H1 (cell line): ENCODE results near the gene ZNF20. TPM values are rescaled to one million over a fixed set of nuclear protein-coding genes. Genes with fewer than 3 reads are reported as not detected.

Source experiments
- CTCF ChIA-PET: fragments of 300-600 bp; sonication (Branson Sonifier 250); formaldehyde crosslinking; loops from one replicate; lab custom pipeline; 2021; ENCODE audit not compliant: partially characterized antibody; lab: Charles Lee
- POLR2A ChIA-PET: fragments of 300-600 bp; sonication (Branson Sonifier 250); formaldehyde crosslinking; loops from one replicate; lab custom pipeline; 2021; ENCODE audit warnings: inconsistent platforms; ENCODE audit not compliant: partially characterized antibody; lab: Charles Lee
- DNase-seq, 2 experiments: peaks; one replicate each; pipeline versions ENCODE4 v3.0.0 to v3.0.0-alpha.2; 2010 to 2022; ENCODE audit warnings: low spot score in 2 of 2, low read depth in 1 of 2, mixed read lengths in 1 of 2
- FAIRE-seq: peaks from 2 replicates; lab custom pipeline; 2011; peaks lifted over from hg19 to GRCh38; lab: Jason Lieb, UNC
- H2AFZ ChIP-seq: 2 replicates; pipeline ENCODE4 v1.8.1; 2012; ENCODE audit warnings: low read length, inconsistent platforms
- H2AK5ac ChIP-seq: 2 replicates; pipeline ENCODE4 v1.6.1; 2013; ENCODE audit warnings: low read depth, low read length
- H2BK120ac ChIP-seq: replicated peaks from 2 replicates; pipeline ENCODE3; 2013; ENCODE audit warnings: low read depth, low read length, inconsistent platforms
- H2BK12ac ChIP-seq: 2 replicates; pipeline ENCODE4 v1.6.1; 2013; ENCODE audit warnings: low read depth, low read length
- H2BK15ac ChIP-seq: 2 replicates; pipeline ENCODE4 v1.6.1; 2013; ENCODE audit warnings: low read length
- H2BK20ac ChIP-seq: 2 replicates; pipeline ENCODE4 v1.6.1; 2013; ENCODE audit warnings: low read length
- H2BK5ac ChIP-seq: 2 replicates; pipeline ENCODE4 v1.6.1; 2013; ENCODE audit warnings: low read depth, low read length
- H3K14ac ChIP-seq: 2 replicates; pipeline ENCODE4 v1.6.1; 2013; ENCODE audit warnings: inconsistent platforms; ENCODE audit not compliant: insufficient read length
- H3K18ac ChIP-seq: 2 replicates; pipeline ENCODE4 v1.6.1; 2013; ENCODE audit warnings: low read length; ENCODE audit errors: extremely low read depth
- H3K23ac ChIP-seq: 2 replicates; pipeline ENCODE4 v1.6.1; 2013; ENCODE audit warnings: inconsistent platforms; ENCODE audit not compliant: insufficient read length
- H3K23me2 ChIP-seq: 2 replicates; pipeline ENCODE4 v1.6.1; 2013; ENCODE audit warnings: low read depth, low read length
- H3K27ac ChIP-seq: 2 replicates; pipeline ENCODE4 v1.6.1; 2011; ENCODE audit warnings: low read depth, low read length, inconsistent platforms
- H3K27me3 ChIP-seq, 4 experiments: replicated peaks in 1 of 4; 1 replicate in 1 of 4; 2 replicates in 3 of 4; pipeline versions ENCODE4 v1.6.1 to v1.8.1; 2011 to 2013; ENCODE audit warnings: low read length in 3 of 4, mild to moderate bottlenecking in 3 of 4, inconsistent platforms in 2 of 4, mixed read lengths in 2 of 4, moderate library complexity in 1 of 4; ENCODE audit not compliant: control insufficient read depth in 3 of 4, insufficient read depth in 3 of 4; ENCODE audit errors: extremely low read depth in 1 of 4
- H3K36me3 ChIP-seq, 4 experiments: 2 replicates each; pipeline versions ENCODE4 v1.6.1 to v1.8.1; 2011 to 2013; ENCODE audit warnings: mild to moderate bottlenecking in 4 of 4, low read length in 3 of 4, moderate library complexity in 2 of 4, control low read depth in 1 of 4, inconsistent platforms in 1 of 4; ENCODE audit not compliant: insufficient read depth in 4 of 4, control insufficient read depth in 2 of 4
- H3K4ac ChIP-seq: replicated peaks from 2 replicates; pipeline ENCODE3; 2013; ENCODE audit warnings: low read length, low read depth, mixed read lengths, inconsistent platforms; ENCODE audit not compliant: insufficient read length
- H3K4me1 ChIP-seq, 4 experiments: replicated peaks in 1 of 4; 1 replicate in 1 of 4; 2 replicates in 3 of 4; pipeline versions ENCODE4 v1.6.1 to v1.8.1; 2011 to 2013; ENCODE audit warnings: low read length in 3 of 4, inconsistent platforms in 2 of 4, mixed read lengths in 1 of 4; ENCODE audit not compliant: insufficient read depth in 4 of 4, control insufficient read depth in 3 of 4
- H3K4me2 ChIP-seq, 2 experiments: 2 replicates each; pipeline versions ENCODE4 v1.6.1 to v1.8.1; 2011 to 2013; ENCODE audit warnings: low read depth in 2 of 2, low read length in 2 of 2, control low read depth in 1 of 2, inconsistent platforms in 1 of 2, mild to moderate bottlenecking in 1 of 2; ENCODE audit not compliant: insufficient read depth in 1 of 2
- H3K4me3 ChIP-seq, 4 experiments: fragments of 200-600, 300-600 bp in 1 of 4; sonication (generic), shearing (Covaris generic), sonication (Bioruptor Twin) in 1 of 4; 2 replicates each; pipeline versions ENCODE4 v1.5.1 to v1.8.1; 2011 to 2016; ENCODE audit warnings: low read length in 4 of 4, low read depth in 3 of 4, control low read depth in 2 of 4, inconsistent platforms in 2 of 4, mild to moderate bottlenecking in 2 of 4, mixed read lengths in 1 of 4, moderate library complexity in 1 of 4; ENCODE audit not compliant: insufficient read depth in 2 of 4; ENCODE audit errors: extremely low read depth in 1 of 4
- H3K56ac ChIP-seq: replicated peaks from 2 replicates; pipeline ENCODE3; 2013; ENCODE audit warnings: low read depth, mild to moderate bottlenecking, mixed read lengths, low read length, inconsistent platforms; ENCODE audit not compliant: insufficient read length
- H3K79me1 ChIP-seq: 2 replicates; pipeline ENCODE4 v1.6.1; 2013; ENCODE audit warnings: low read depth, low read length, control low read depth
- H3K79me2 ChIP-seq, 2 experiments: 2 replicates each; pipeline versions ENCODE4 v1.6.1 to v1.8.1; 2012 to 2013; ENCODE audit warnings: low read length in 2 of 2, mild to moderate bottlenecking in 2 of 2, inconsistent platforms in 1 of 2; ENCODE audit not compliant: insufficient read depth in 2 of 2, control insufficient read depth in 1 of 2
- H3K9ac ChIP-seq, 4 experiments: replicated peaks in 1 of 4; 1 replicate in 1 of 4; 2 replicates in 3 of 4; pipeline versions ENCODE4 v1.6.1 to v1.8.1; 2011 to 2013; ENCODE audit warnings: low read depth in 3 of 4, low read length in 3 of 4, control low read depth in 2 of 4, mild to moderate bottlenecking in 2 of 4, moderate library complexity in 2 of 4, inconsistent platforms in 1 of 4; ENCODE audit errors: extremely low read depth in 1 of 4
- H3K9me3 ChIP-seq, 2 experiments: 2 replicates each; pipeline versions ENCODE4 v1.6.1 to v1.8.1; 2012 to 2013; ENCODE audit warnings: mild to moderate bottlenecking in 2 of 2, moderate library complexity in 2 of 2, control low read depth in 1 of 2, inconsistent platforms in 1 of 2, low read depth in 1 of 2, low read length in 1 of 2, mixed read lengths in 1 of 2; ENCODE audit not compliant: insufficient read depth in 2 of 2
- H4K20me1 ChIP-seq, 2 experiments: replicated peaks in 1 of 2; 2 replicates each; pipeline versions ENCODE3 to v1.8.1; 2011 to 2013; ENCODE audit warnings: inconsistent platforms in 2 of 2, low read length in 2 of 2, mild to moderate bottlenecking in 1 of 2; ENCODE audit not compliant: insufficient read depth in 2 of 2, control insufficient read depth in 1 of 2
- H4K5ac ChIP-seq: 2 replicates; pipeline ENCODE4 v1.6.1; 2013; ENCODE audit warnings: low read length, low read depth, mixed read lengths, inconsistent platforms; ENCODE audit not compliant: insufficient read length
- H4K8ac ChIP-seq: 2 replicates; pipeline ENCODE4 v1.8.0; 2013; ENCODE audit warnings: mild to moderate bottlenecking, moderate library complexity, low read length, inconsistent platforms; ENCODE audit not compliant: insufficient read depth; ENCODE audit errors: extremely low read depth
- H4K91ac ChIP-seq: replicated peaks from 2 replicates; pipeline ENCODE3; 2013; ENCODE audit warnings: low read length, mixed read lengths, inconsistent platforms; ENCODE audit not compliant: insufficient read length
- CTBP2 ChIP-seq: IDR thresholded peaks from 2 replicates; pipeline ENCODE4 v1.7.0; 2011; ENCODE audit warnings: borderline replicate concordance, mild to moderate bottlenecking, moderate library complexity, mixed read lengths, low read length; ENCODE audit not compliant: insufficient read depth, insufficient read length
- ZNF274 ChIP-seq: IDR thresholded peaks from 2 replicates; pipeline ENCODE4 v1.7.0; 2012; ENCODE audit warnings: low read length, borderline replicate concordance; ENCODE audit errors: extremely low read depth
- WGBS, 2 experiments: shearing (Covaris generic) in 1 of 2; methylation state at CpG; one replicate each; pipeline versions ENCODE4 v1.1.6 to v1.1.7; 2013 to 2015; ENCODE audit warnings: low lambda C conversion rate in 2 of 2, mixed read lengths in 2 of 2, inconsistent platforms in 1 of 2, low coverage in 1 of 2, missing lambda C conversion rate in 1 of 2; ENCODE audit not compliant: insufficient replicate concordance in 2 of 2, insufficient coverage in 1 of 2, insufficient read length in 1 of 2; ENCODE audit errors: extremely low coverage in 1 of 2, missing lambda C conversion rate in 1 of 2; 5-methylcytosine and 5-hydroxymethylcytosine counted together
- polyA plus RNA-seq, 7 experiments: library from polyadenylated mRNA; depleted of rRNA in 3 of 7; stranded (reverse) in 5 of 7; unstranded in 2 of 7; fragments of >200 nt in 5 of 7; fragments of 200-250 nt in 2 of 7; gene quantifications; 1 replicate in 5 of 7; 2 replicates in 1 of 7; 4 replicates in 1 of 7; pipeline versions ENCODE4 v1.2.1 to v1.2.3, GENCODE V29; 2011 to 2013; ENCODE audit warnings: missing spikeins in 2 of 7, mixed read lengths in 2 of 7
- total RNA-seq: library from RNA; stranded (reverse); fragmentation: NEBNext Ultra II Directional; extraction: Animal tissue kit (Norgen Biotek cat#: 25700); gene quantifications from 2 replicates; pipeline ENCODE4 v1.2.1, GENCODE V29; 2021

Gene ZNF20
- total and polyA plus RNA-seq, 2 of the 8 experiments (the other 6 are each of a cell fraction or from before 2014, with no cell fraction given), result 1.6 to 9.0 TPM

DNA sequence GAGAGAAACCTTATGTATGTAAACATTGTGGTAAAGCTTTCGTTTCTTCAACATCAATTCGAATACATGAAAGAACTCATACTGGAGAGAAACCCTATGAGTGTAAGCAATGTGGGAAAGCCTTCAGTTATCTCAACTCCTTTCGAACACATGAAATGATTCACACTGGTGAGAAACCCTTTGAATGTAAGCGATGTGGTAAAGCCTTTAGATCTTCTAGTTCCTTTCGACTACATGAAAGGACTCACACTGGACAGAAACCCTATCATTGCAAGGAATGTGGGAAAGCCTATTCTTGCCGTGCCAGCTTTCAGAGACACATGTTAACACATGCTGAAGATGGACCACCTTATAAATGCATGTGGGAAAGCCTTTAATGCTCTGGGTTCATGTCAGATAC lies 47.5 kb upstream of the ZNF20 start:
- Histone ChIP-seq H3K27me3 (no peaks in the 10 kb centered on the region), H3K9ac (no peak overlapping the region), H3K23me2 (no peaks in the 10 kb centered on the region), H2BK12ac (no peak overlapping the region), H4K8ac (no peak overlapping the region), H2AK5ac (no peak overlapping the region), H3K4me3 (0 out of 8 replicates have a peak overlapping the region, but pooled peaks of 1 of the 4 experiments have one; percentile 0), H3K23ac (no peak overlapping the region), H2BK20ac (no peak overlapping the region), H3K56ac (no peak overlapping the region), H3K4me1 (no peaks in the 10 kb centered on the region), H3K18ac (no peak overlapping the region), H3K36me3 (peaks cover 8 to 55% (median 27%) of the 10 kb centered on the region in 4 experiments), H3K79me1 (no peaks in the 10 kb centered on the region; the same call in 1 of the 2 replicates), H2BK15ac (no peak overlapping the region), H3K9me3 (peaks cover 45 to 71% of the 10 kb centered on the region in 2 experiments), H4K20me1 (no peaks in the 10 kb centered on the region), H3K27ac (no peak overlapping the region), H2AFZ (no peak overlapping the region), H4K91ac (no peak overlapping the region), H3K4ac (no peak overlapping the region), H3K4me2 (no peak overlapping the region), H2BK120ac (no peak overlapping the region), H2BK5ac (no peak overlapping the region), H4K5ac (no peak overlapping the region), H3K14ac (no peak overlapping the region), H3K79me2 (no peaks in the 10 kb centered on the region)
- CTCF ChIA-PET, result no interaction called here
- no peak for DNase-seq
- TF ChIP-seq ZNF274 (peak; percentile 89), CTBP2 (no peak)
- POLR2A ChIA-PET, result no interaction called here
- WGBS, 2 experiments, result 97% methylated on average over 6 of the region's 6 CpGs; no CpG with 5 or more reads in 1 of the 2 experiments
- FAIRE-seq, result no peak
